ENCODE results near the gene TMCC3.

DNA sequence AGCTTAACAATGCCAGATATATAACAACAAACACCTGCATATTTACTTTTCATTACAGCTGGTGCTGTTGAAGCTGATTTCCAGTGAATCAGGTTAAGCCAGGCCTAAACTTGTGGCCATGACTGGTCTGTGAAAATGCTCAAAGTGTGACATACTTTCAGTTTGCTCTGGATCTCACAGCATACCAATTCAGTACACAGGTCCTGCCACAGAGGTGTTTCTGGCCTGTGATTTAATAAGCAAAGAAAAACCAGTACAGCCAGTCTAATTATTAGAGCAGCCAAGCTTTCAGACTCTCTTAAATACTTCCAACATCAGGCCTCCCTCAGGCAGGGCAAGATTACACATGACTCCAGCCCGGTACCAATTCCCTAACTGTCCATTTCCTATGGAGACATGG lies 27.4 kb upstream of the TMCC3 start:
- TF ChIP-seq TCF7L2 (IDR thresholded peaks at IDR 0.05; ENCODE audit: low read depth, low read length) (no peak), NRL (CRISPR knock-in tag; IDR thresholded peaks at IDR 0.05; ENCODE audit: borderline replicate concordance) (no peak), SMARCC2 (IDR thresholded peaks at IDR 0.05) (no peak), HCFC1 (IDR thresholded peaks at IDR 0.05; ENCODE audit: low read depth, low read length) (no peak), KDM5A (IDR thresholded peaks at IDR 0.05; ENCODE audit: borderline replicate concordance, low read length) (no peak), ARNT (IDR thresholded peaks at IDR 0.05) (no peak), CAMTA2 (CRISPR knock-in tag; IDR thresholded peaks at IDR 0.05; ENCODE audit: borderline replicate concordance) (no peak), ELF1 (CRISPR knock-in tag; IDR thresholded peaks at IDR 0.05) (no peak), NAIF1 (CRISPR knock-in tag; IDR thresholded peaks at IDR 0.05; ENCODE audit: borderline replicate concordance) (no peak), EZH2 (conservative IDR thresholded peaks at IDR 0.05; ENCODE audit: low read depth, low read length) (no peak)
- TF ChIP-seq, protein P1, sequence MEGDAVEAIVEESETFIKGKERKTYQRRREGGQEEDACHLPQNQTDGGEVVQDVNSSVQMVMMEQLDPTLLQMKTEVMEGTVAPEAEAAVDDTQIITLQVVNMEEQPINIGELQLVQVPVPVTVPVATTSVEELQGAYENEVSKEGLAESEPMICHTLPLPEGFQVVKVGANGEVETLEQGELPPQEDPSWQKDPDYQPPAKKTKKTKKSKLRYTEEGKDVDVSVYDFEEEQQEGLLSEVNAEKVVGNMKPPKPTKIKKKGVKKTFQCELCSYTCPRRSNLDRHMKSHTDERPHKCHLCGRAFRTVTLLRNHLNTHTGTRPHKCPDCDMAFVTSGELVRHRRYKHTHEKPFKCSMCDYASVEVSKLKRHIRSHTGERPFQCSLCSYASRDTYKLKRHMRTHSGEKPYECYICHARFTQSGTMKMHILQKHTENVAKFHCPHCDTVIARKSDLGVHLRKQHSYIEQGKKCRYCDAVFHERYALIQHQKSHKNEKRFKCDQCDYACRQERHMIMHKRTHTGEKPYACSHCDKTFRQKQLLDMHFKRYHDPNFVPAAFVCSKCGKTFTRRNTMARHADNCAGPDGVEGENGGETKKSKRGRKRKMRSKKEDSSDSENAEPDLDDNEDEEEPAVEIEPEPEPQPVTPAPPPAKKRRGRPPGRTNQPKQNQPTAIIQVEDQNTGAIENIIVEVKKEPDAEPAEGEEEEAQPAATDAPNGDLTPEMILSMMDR (CRISPR knock-in tag; IDR thresholded peaks at IDR 0.05): no peak
